Stimulated activated CD8-positive, alpha-beta memory T cell treated with anti-CD3 and anti-CD28 coated beads, Interleukin-12 subunit alpha, Interleukin-12 subunit beta, amount 100 ng/mL, for 4 hours (primary cell): ENCODE measurements around the gene CD68.
A peak's percentile ranks its signal among the peaks of the same experiment; 100 is the strongest.
"Not testable (repeated sequence)": the region's sequence is repeated elsewhere in the genome, so short reads cannot be mapped to it uniquely, and the experiment has no call there.

Experiments
- DNase-seq: peaks from one replicate; pipeline ENCODE4 v3.0.0-alpha.2; 2020; ENCODE audit warnings: low read depth

Gene CD68

GRCh38 chr17:7580604-7581575 is 1.5 kb downstream of the CD68 start:
- no peak for DNase-seq

GRCh38 chr17:7582396-7583252 is 3.2 kb downstream of the CD68 start:
- DNase-seq, result no peak

GRCh38 chr17:7583253-7584109 is 4.0 kb downstream of the CD68 start, which contains the start of gene MPDU1:
Gene MPDU1, plus strand, starts transcription at chr17:7583852. Its CDS starts 11 bp downstream, at chr17:7583863.
- DNase-seq, result peak; percentile 91

- no peak for DNase-seq
Measured at GRCh38 chr17:7586673-7587419, 7.4 kb downstream of the CD68 start.

GRCh38 chr17:7587420-7588151 is 8.1 kb downstream of the CD68 start:
- no peak for DNase-seq

GRCh38 chr17:7588553-7589203 is 9.2 kb downstream of the CD68 start:
- no peak for DNase-seq

GRCh38 chr17:7589204-7589868 is 9.9 kb downstream of the CD68 start:
- DNase-seq, result peak; percentile 50

- no peak for DNase-seq
Measured at GRCh38 chr17:7589891-7590691, 10.7 kb downstream of the CD68 start, which contains the start of gene SOX15. Gene SOX15, minus strand, starts transcription at chr17:7590094. Its CDS starts 418 bp downstream, at chr17:7589676.

- no peak for DNase-seq
Measured at GRCh38 chr17:7590743-7591142, 11.3 kb downstream of the CD68 start.

- no peak for DNase-seq
Measured at GRCh38 chr17:7591596-7591995, 12.2 kb downstream of the CD68 start.

GRCh38 chr17:7592422-7593021 is 13.1 kb downstream of the CD68 start:
- no peak for DNase-seq

- DNase-seq, result no peak
Measured at GRCh38 chr17:7593296-7593695, 13.9 kb downstream of the CD68 start.

- DNase-seq, result not testable (repeated sequence)
Measured at GRCh38 chr17:7597561-7597960, 18.1 kb downstream of the CD68 start.

- no peak for DNase-seq
Measured at GRCh38 chr17:7606280-7606679, 26.8 kb downstream of the CD68 start.

- DNase-seq, result no peak
Measured at GRCh38 chr17:7610641-7611040, 31.2 kb downstream of the CD68 start.

- DNase-seq, result no peak
Measured at GRCh38 chr17:7611635-7612293, 32.3 kb downstream of the CD68 start.

GRCh38 chr17:7612294-7612640 is 32.8 kb downstream of the CD68 start:
- no peak for DNase-seq
